HEK293T (cell line): ENCODE results near the gene TPCN2.

Source experiments
- ARNT ChIP-seq: fragments of 450-650 bp; IDR thresholded peaks from 2 replicates; pipeline ENCODE4 v1.6.1; 2017; ENCODE audit warnings: mild to moderate bottlenecking
- BHLHE40 ChIP-seq: fragments of 450-650 bp; IDR thresholded peaks from 2 replicates; pipeline ENCODE4 v1.6.1; 2016; ENCODE audit warnings: mild to moderate bottlenecking, moderate library complexity, borderline replicate concordance
- CTBP1 ChIP-seq: fragments of 450-650 bp; IDR thresholded peaks from 2 replicates; pipeline ENCODE4 v1.6.1; 2016; ENCODE audit warnings: borderline replicate concordance
- ELF4 ChIP-seq: fragments of 450-650 bp; IDR thresholded peaks from 2 replicates; pipeline ENCODE4 v1.6.1; 2017; ENCODE audit warnings: antibody characterized with exemption
- HDGF ChIP-seq: fragments of 450-650 bp; IDR thresholded peaks from 2 replicates; pipeline ENCODE4 v1.6.1; 2017; ENCODE audit warnings: antibody characterized with exemption, borderline replicate concordance
- L3MBTL2 ChIP-seq: fragments of 450-650 bp; conservative IDR thresholded peaks from 2 replicates; pipeline ENCODE4 v1.6.1; 2016; ENCODE audit warnings: mild to moderate bottlenecking
- LEF1 ChIP-seq: fragments of 450-650 bp; IDR thresholded peaks from 2 replicates; pipeline ENCODE4 v1.6.1; 2017; ENCODE audit warnings: mild to moderate bottlenecking, borderline replicate concordance
- NFRKB ChIP-seq: fragments of 450-650 bp; IDR thresholded peaks from 2 replicates; pipeline ENCODE4 v1.6.1; 2016; ENCODE audit warnings: mild to moderate bottlenecking, moderate library complexity
- SP1 ChIP-seq: fragments of 450-650 bp; IDR thresholded peaks from 2 replicates; pipeline ENCODE4 v1.6.1; 2017
- TARDBP ChIP-seq: fragments of 450-650 bp; IDR thresholded peaks from 2 replicates; pipeline ENCODE4 v1.6.1; 2016
- ZNF384 ChIP-seq: fragments of 450-650 bp; IDR thresholded peaks from 2 replicates; pipeline ENCODE4 v1.6.1; 2016

DNA sequence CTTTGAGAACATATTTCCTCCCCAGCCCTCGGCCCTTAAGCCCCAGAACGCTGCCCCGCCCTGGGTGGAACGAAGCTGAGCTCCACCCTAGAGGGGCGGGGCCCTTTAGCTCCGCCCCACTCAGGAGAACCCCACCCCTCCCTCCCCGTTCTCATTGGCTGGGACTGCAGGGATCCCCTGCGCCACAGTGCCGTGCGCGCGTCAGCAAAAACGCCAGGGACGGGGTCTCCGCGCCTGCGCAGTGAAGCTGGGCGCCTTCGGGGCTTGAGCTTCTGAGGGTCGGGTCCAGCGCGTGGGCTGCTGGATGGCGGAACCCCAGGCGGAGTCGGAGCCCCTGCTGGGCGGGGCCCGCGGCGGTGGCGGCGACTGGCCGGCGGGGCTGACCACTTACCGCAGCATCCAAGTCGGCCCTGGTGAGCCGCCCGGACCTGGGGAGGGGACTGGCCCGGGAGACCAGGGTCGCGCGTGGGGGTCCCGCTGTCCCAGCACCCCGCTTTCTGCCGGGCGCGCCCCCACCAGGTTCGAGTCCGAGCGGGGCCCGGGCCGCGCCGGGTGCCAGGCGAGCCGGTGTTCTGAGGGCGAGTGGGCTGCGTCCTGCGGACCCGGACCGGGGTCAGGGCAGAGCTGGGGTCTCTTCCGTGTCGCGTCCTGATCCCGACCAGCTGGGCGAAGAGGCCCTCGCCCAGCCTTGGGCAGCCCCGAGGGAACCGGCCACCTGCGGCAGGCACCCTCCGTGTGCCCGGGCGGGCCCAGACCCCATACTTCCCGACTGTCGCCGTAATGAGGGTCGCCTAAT, at the start of gene TPCN2:
- no peak for TF ChIP-seq TARDBP
- no peak for TF ChIP-seq HDGF
- no peak for TF ChIP-seq ZNF384
- no peak for TF ChIP-seq LEF1
- TF ChIP-seq ARNT: no peak
- TF ChIP-seq ELF4: no peak
- TF ChIP-seq SP1: no peak
- no peak for TF ChIP-seq BHLHE40
- TF ChIP-seq NFRKB: no peak
- TF ChIP-seq L3MBTL2: no peak
- TF ChIP-seq CTBP1: no peak
